Karpas-422 (cell line): Measurements from ENCODE around the gene NIFK. TPM values are rescaled to one million over a fixed set of nuclear protein-coding genes. Genes with fewer than 3 reads are reported as not detected.

Experiments
- DNase-seq: peaks from one replicate; pipeline ENCODE4 v3.0.0-alpha.2; 2015
- H2AFZ ChIP-seq: fragments of 200-600 bp; sonication (generic); 2 replicates; pipeline ENCODE4 v1.6.1; 2014; ENCODE audit warnings: antibody characterized with exemption, low read length, mixed read lengths
- H3K27ac ChIP-seq: fragments of 200-600 bp; sonication (generic); 2 replicates; pipeline ENCODE4 v1.5.1; 2014; ENCODE audit warnings: mild to moderate bottlenecking, low read length, moderate library complexity
- H3K27me3 ChIP-seq: fragments of 200-600 bp; sonication (generic); 2 replicates; pipeline ENCODE4 v1.6.1; 2014; ENCODE audit warnings: low read length, mixed read lengths
- H3K36me3 ChIP-seq: fragments of 200-600 bp; sonication (generic); 2 replicates; pipeline ENCODE4 v1.6.1; 2014; ENCODE audit warnings: low read length, mixed read lengths; ENCODE audit not compliant: insufficient read depth
- H3K4me1 ChIP-seq: fragments of 200-600 bp; sonication (generic); 2 replicates; pipeline ENCODE4 v1.6.1; 2014; ENCODE audit warnings: mild to moderate bottlenecking, low read length, mixed read lengths
- H3K4me2 ChIP-seq: fragments of 200-600 bp; sonication (generic); 2 replicates; pipeline ENCODE4 v1.6.1; 2014; ENCODE audit warnings: low read length, low read depth, mild to moderate bottlenecking; ENCODE audit not compliant: poor library complexity, severe bottlenecking
- H3K4me3 ChIP-seq: fragments of 200-600 bp; sonication (generic); 2 replicates; pipeline ENCODE4 v1.5.1; 2014; ENCODE audit warnings: mild to moderate bottlenecking, antibody characterized with exemption, low read length, mixed read lengths
- H3K79me2 ChIP-seq: fragments of 200-600 bp; sonication (generic); 2 replicates; pipeline ENCODE4 v1.6.1; 2014; ENCODE audit warnings: mild to moderate bottlenecking, low read length, mixed read lengths
- H3K9ac ChIP-seq: fragments of 200-600 bp; sonication (generic); 2 replicates; pipeline ENCODE4 v1.6.0; 2014; ENCODE audit warnings: low read length
- H3K9me2 ChIP-seq: fragments of 200-600 bp; sonication (generic), shearing (Covaris generic); replicated peaks from 2 replicates; pipeline ENCODE4 v1.6.0; 2014; ENCODE audit warnings: mild to moderate bottlenecking, low read length, moderate library complexity; ENCODE audit not compliant: insufficient read depth
- H3K9me3 ChIP-seq: fragments of 300-700, 200-600 bp; sonication (generic); 2 replicates; pipeline ENCODE4 v1.6.1; 2014; ENCODE audit warnings: low read length, mixed read lengths
- H4K20me1 ChIP-seq: fragments of 200-600 bp; sonication (generic); 2 replicates; pipeline ENCODE4 v1.6.1; 2014; ENCODE audit warnings: mild to moderate bottlenecking, antibody characterized with exemption, low read length, low read depth; ENCODE audit not compliant: insufficient read depth
- total RNA-seq: library from RNA; depleted of rRNA; stranded (reverse); fragments of >200 nt; shearing (Covaris generic); gene quantifications from 2 replicates; pipeline ENCODE4 v1.2.3, GENCODE V29; 2014; ENCODE audit warnings: low replicate concordance

NIFK gene
- total RNA-seq, 1 experiment from 2014 or later, result 88.2 TPM

GRCh38 chr2:121771976-121772742 is 35.5 kb upstream of the NIFK start:
- Histone ChIP-seq H3K36me3 (peaks cover 18% of the 10 kb centered on the region; the same call in 1 of the 2 replicates), H3K9me3 (no peaks in the 10 kb centered on the region), H4K20me1 (no peaks in the 10 kb centered on the region), H3K4me3 (no peak overlapping the region), H3K27ac (no peak overlapping the region), H3K4me2 (no peak overlapping the region), H3K9ac (no peak overlapping the region), H3K4me1 (no peaks in the 10 kb centered on the region), H3K9me2 (no peaks in the 10 kb centered on the region), H2AFZ (no peak overlapping the region), H3K27me3 (no peaks in the 10 kb centered on the region), H3K79me2 (no peaks in the 10 kb centered on the region)
- no peak for DNase-seq

GRCh38 chr2:121768143-121768755 is 31.6 kb upstream of the NIFK start:
- Histone ChIP-seq H3K36me3 (peaks cover 49% of the 10 kb centered on the region), H3K4me1 (no peaks in the 10 kb centered on the region)

GRCh38 chr2:121766624-121767023 is 29.9 kb upstream of the NIFK start:
- no peak overlapping the region for H3K4me2 ChIP-seq
- no peak overlapping the region for H3K9ac ChIP-seq
- no peaks in the 10 kb centered on the region for H3K9me3 ChIP-seq
- no peak overlapping the region for H2AFZ ChIP-seq
- H3K27ac ChIP-seq, result no peak overlapping the region
- DNase-seq, result no peak
- H3K4me3 ChIP-seq, result no peak overlapping the region
- H3K79me2 ChIP-seq, result no peaks in the 10 kb centered on the region
- no peaks in the 10 kb centered on the region for H3K9me2 ChIP-seq
- no peaks in the 10 kb centered on the region for H3K27me3 ChIP-seq
- H3K36me3 ChIP-seq, result peaks cover 55% of the 10 kb centered on the region
- no peaks in the 10 kb centered on the region; the same call in 1 of the 2 replicates for H3K4me1 ChIP-seq
- no peaks in the 10 kb centered on the region for H4K20me1 ChIP-seq

More at GRCh38 chr2:121768143-121768755, 31.6 kb upstream of the NIFK start:
- no peaks in the 10 kb centered on the region for H3K9me2 ChIP-seq
- no peaks in the 10 kb centered on the region for H3K9me3 ChIP-seq
- no peak overlapping the region for H3K9ac ChIP-seq
- no peaks in the 10 kb centered on the region for H3K79me2 ChIP-seq
- H4K20me1 ChIP-seq, result no peaks in the 10 kb centered on the region
- H3K4me2 ChIP-seq, result no peak overlapping the region
- no peak for DNase-seq
- no peaks in the 10 kb centered on the region for H3K27me3 ChIP-seq
- no peak overlapping the region for H2AFZ ChIP-seq
- no peak overlapping the region for H3K4me3 ChIP-seq
- no peak overlapping the region for H3K27ac ChIP-seq

- Histone ChIP-seq H3K27me3 (no peaks in the 10 kb centered on the region), H3K9me3 (no peaks in the 10 kb centered on the region), H2AFZ (no peak overlapping the region), H3K27ac (no peak overlapping the region), H3K36me3 (peaks cover 58% of the 10 kb centered on the region), H3K9ac (no peak overlapping the region), H3K79me2 (peaks cover 4% of the 10 kb centered on the region), H3K4me1 (peaks cover 7% of the 10 kb centered on the region), H3K4me2 (no peak overlapping the region), H4K20me1 (no peaks in the 10 kb centered on the region), H3K4me3 (no peak overlapping the region), H3K9me2 (no peaks in the 10 kb centered on the region)
- peak; percentile 37 for DNase-seq
These were observed 28.1 kb upstream of the NIFK start for GRCh38 chr2:121764681-121765228.

- Histone ChIP-seq H2AFZ (peak within 1 kb of the TSS; percentile 81), H3K27me3 (no peaks in the 10 kb centered on the region), H3K36me3 (peaks cover 17% of the 10 kb centered on the region; the same call in 1 of the 2 replicates), H3K9me2 (no peaks in the 10 kb centered on the region), H3K79me2 (peaks cover 53% of the 10 kb centered on the region), H3K4me1 (peaks cover 29% of the 10 kb centered on the region), H3K4me2 (peak within 1 kb of the TSS; percentile 96), H3K27ac (peak within 1 kb of the TSS; percentile 52), H3K9me3 (no peaks in the 10 kb centered on the region), H3K4me3 (peak within 1 kb of the TSS; percentile 99), H4K20me1 (no peaks in the 10 kb centered on the region), H3K9ac (peak within 1 kb of the TSS; percentile 96)
- DNase-seq, result peak; percentile 99
These were observed 18.8 kb upstream of the NIFK start, which contains the start of gene TSN for GRCh38 chr2:121755237-121756111. TSS of gene TSN (plus strand) at chr2:121755651. CDS start at chr2:121755780, 129 bp downstream.

GRCh38 chr2:121754851-121755236 is 18.2 kb upstream of the NIFK start:
- no peaks in the 10 kb centered on the region for H3K9me3 ChIP-seq
- H3K9me2 ChIP-seq, result no peaks in the 10 kb centered on the region
- H3K27ac ChIP-seq, result peak overlapping the region; percentile 23; the same call in 1 of the 2 replicates
- H3K4me3 ChIP-seq, result peak overlapping the region; percentile 99
- peak overlapping the region; percentile 81 for H2AFZ ChIP-seq
- peaks cover 29% of the 10 kb centered on the region for H3K4me1 ChIP-seq
- peak; percentile 54 for DNase-seq
- peak overlapping the region; percentile 94 for H3K4me2 ChIP-seq
- peaks cover 53% of the 10 kb centered on the region for H3K79me2 ChIP-seq
- H3K27me3 ChIP-seq, result no peaks in the 10 kb centered on the region
- H3K9ac ChIP-seq, result peak overlapping the region; percentile 74
- peaks cover 17% of the 10 kb centered on the region; the same call in 1 of the 2 replicates for H3K36me3 ChIP-seq
- H4K20me1 ChIP-seq, result no peaks in the 10 kb centered on the region

GRCh38 chr2:121748202-121748601 is 11.5 kb upstream of the NIFK start:
- no peak overlapping the region for H3K9ac ChIP-seq
- peak; percentile 84 for DNase-seq

More at GRCh38 chr2:121748202-121748601, 11.5 kb upstream of the NIFK start:
- Histone ChIP-seq H3K27ac (no peak overlapping the region), H3K27me3 (no peaks in the 10 kb centered on the region), H3K9me2 (no peaks in the 10 kb centered on the region), H3K4me3 (no peak overlapping the region; the same call in 1 of the 2 replicates), H3K36me3 (no peaks in the 10 kb centered on the region), H3K79me2 (no peaks in the 10 kb centered on the region), H4K20me1 (no peaks in the 10 kb centered on the region), H2AFZ (peak overlapping the region; percentile 98), H3K4me2 (peak overlapping the region; percentile 24), H3K4me1 (peaks cover 5% of the 10 kb centered on the region), H3K9me3 (no peaks in the 10 kb centered on the region)
